ENCODE data around the gene SEMA3A.

SEMA3A gene

GRCh38 chr7:84104826-84105225 lies 89.8 kb downstream of the SEMA3A start:
- Histone ChIP-seq H3K79me2 (ENCODE audit: insufficient read depth, low read length) (no peaks in the 10 kb centered on the region), H3K4me2 (ENCODE audit: low read depth, low read length, poor library complexity, severe bottlenecking) (no peak overlapping the region), H3K9me3 (ENCODE audit: insufficient read depth, low read length) (no peaks in the 10 kb centered on the region), H3K4me3 (ENCODE audit: insufficient read depth, low read length, poor library complexity, severe bottlenecking) (no peak overlapping the region), H3F3A (ENCODE audit: insufficient read depth) (no peaks in the 10 kb centered on the region), H4K20me1 (ENCODE audit: low read depth, low read length) (no peaks in the 10 kb centered on the region), H3K27ac (ENCODE audit: low read depth, low read length) (no peak overlapping the region), H3K9me2 (replicated peaks; ENCODE audit: insufficient read depth, low read length) (no peaks in the 10 kb centered on the region), H2AFZ (ENCODE audit: low read depth, low read length, severe bottlenecking) (no peak overlapping the region), H3K9ac (ENCODE audit: low read length) (no peak overlapping the region), H3K36me3 (ENCODE audit: low read length) (no peaks in the 10 kb centered on the region), H3K27me3 (ENCODE audit: low read length) (no peaks in the 10 kb centered on the region)
- TF ChIP-seq EZH2phosphoT487 (conservative IDR thresholded peaks at IDR 0.05; ENCODE audit: low read length), result no peak
- TF ChIP-seq CTCF (IDR thresholded peaks at IDR 0.05; ENCODE audit: insufficient read depth, low read length, poor library complexity, severe bottlenecking), result no peak

- Histone ChIP-seq H3K36me3 (ENCODE audit: low read length) (no peaks in the 10 kb centered on the region), H3K9me2 (replicated peaks; ENCODE audit: insufficient read depth, low read length) (no peaks in the 10 kb centered on the region), H3F3A (ENCODE audit: insufficient read depth) (no peaks in the 10 kb centered on the region), H2AFZ (ENCODE audit: low read depth, low read length, severe bottlenecking) (no peak overlapping the region), H3K4me2 (ENCODE audit: low read depth, low read length, poor library complexity, severe bottlenecking) (no peak overlapping the region), H3K4me3 (ENCODE audit: insufficient read depth, low read length, poor library complexity, severe bottlenecking) (no peak overlapping the region), H4K20me1 (ENCODE audit: low read depth, low read length) (no peaks in the 10 kb centered on the region), H3K27me3 (ENCODE audit: low read length) (no peaks in the 10 kb centered on the region), H3K9ac (ENCODE audit: low read length) (no peak overlapping the region), H3K27ac (ENCODE audit: low read depth, low read length) (no peak overlapping the region), H3K79me2 (ENCODE audit: insufficient read depth, low read length) (no peaks in the 10 kb centered on the region), H3K9me3 (ENCODE audit: insufficient read depth, low read length) (no peaks in the 10 kb centered on the region)
- TF ChIP-seq CTCF (IDR thresholded peaks at IDR 0.05; ENCODE audit: insufficient read depth, low read length, poor library complexity, severe bottlenecking) (no peak), EZH2phosphoT487 (conservative IDR thresholded peaks at IDR 0.05; ENCODE audit: low read length) (no peak)
These were observed 92.4 kb downstream of the SEMA3A start for GRCh38 chr7:84102213-84102612.

GRCh38 chr7:84100866-84101265 lies 93.7 kb downstream of the SEMA3A start:
- Histone ChIP-seq H3K9me3 (ENCODE audit: insufficient read depth, low read length) (no peaks in the 10 kb centered on the region), H3K4me2 (ENCODE audit: low read depth, low read length, poor library complexity, severe bottlenecking) (no peak overlapping the region), H3K79me2 (ENCODE audit: insufficient read depth, low read length) (no peaks in the 10 kb centered on the region), H3K27ac (ENCODE audit: low read depth, low read length) (no peak overlapping the region), H3K4me3 (ENCODE audit: insufficient read depth, low read length, poor library complexity, severe bottlenecking) (no peak overlapping the region), H3K36me3 (ENCODE audit: low read length) (no peaks in the 10 kb centered on the region), H2AFZ (ENCODE audit: low read depth, low read length, severe bottlenecking) (no peak overlapping the region), H4K20me1 (ENCODE audit: low read depth, low read length) (no peaks in the 10 kb centered on the region), H3K27me3 (ENCODE audit: low read length) (no peaks in the 10 kb centered on the region), H3F3A (ENCODE audit: insufficient read depth) (no peaks in the 10 kb centered on the region), H3K9ac (ENCODE audit: low read length) (no peak overlapping the region), H3K9me2 (replicated peaks; ENCODE audit: insufficient read depth, low read length) (no peaks in the 10 kb centered on the region)
- TF ChIP-seq EZH2phosphoT487 (conservative IDR thresholded peaks at IDR 0.05; ENCODE audit: low read length), result no peak
- TF ChIP-seq CTCF (IDR thresholded peaks at IDR 0.05; ENCODE audit: insufficient read depth, low read length, poor library complexity, severe bottlenecking), result no peak

Measured in SU-DHL-6 (cell line).